HL-60 (cell line): ENCODE data around the gene SMCO3.

ENCODE experiments used
- DNase-seq, 2 experiments: peaks; one replicate each; pipeline ENCODE4 v3.0.0-alpha.2; 2010 to 2020; ENCODE audit warnings: low read depth in 1 of 2, low spot score in 1 of 2
- H3K27ac ChIP-seq: fragments of 250-450 bp; sonication (Bioruptor Pico); replicated peaks from 2 replicates; pipeline ENCODE4 v1.5.1; 2020; ENCODE audit warnings: mild to moderate bottlenecking, moderate library complexity
- H3K27me3 ChIP-seq: fragments of 250-450 bp; sonication (Bioruptor Pico); 2 replicates; pipeline ENCODE4 v1.5.1; 2021; ENCODE audit warnings: mild to moderate bottlenecking, moderate library complexity; ENCODE audit not compliant: insufficient read depth, poor library complexity, severe bottlenecking
- H3K4me3 ChIP-seq: replicated peaks from 2 replicates; pipeline ENCODE4 v1.5.1; 2011; ENCODE audit warnings: mild to moderate bottlenecking, control low read depth, low read length; ENCODE audit not compliant: insufficient read depth
- CTCF ChIP-seq: IDR thresholded peaks from one replicate; pipeline ENCODE4 v1.5.1; 2011; ENCODE audit warnings: low read length, control low read depth, inconsistent platforms; ENCODE audit not compliant: insufficient read depth
- GABPA ChIP-seq: IDR thresholded peaks from 2 replicates; pipeline ENCODE4 v1.6.1; 2012; ENCODE audit warnings: low read depth
- POLR2AphosphoS5 ChIP-seq: IDR thresholded peaks from 2 replicates; pipeline ENCODE4 v1.6.1; 2012; ENCODE audit warnings: low read depth
- REST ChIP-seq: IDR thresholded peaks from 2 replicates; pipeline ENCODE4 v1.6.1; 2012; ENCODE audit warnings: low read depth; ENCODE audit not compliant: insufficient replicate concordance
- SPI1 ChIP-seq: IDR thresholded peaks from 2 replicates; pipeline ENCODE4 v1.6.1; 2012; ENCODE audit warnings: low read depth, mild to moderate bottlenecking, borderline replicate concordance

SMCO3 gene

GRCh38 chr12:14777271-14777670 is 36.7 kb downstream of the SMCO3 start:
- no peak for DNase-seq
- Histone ChIP-seq H3K4me3 (no peak overlapping the region), H3K27me3 (no peaks in the 10 kb centered on the region), H3K27ac (no peak overlapping the region)
- TF ChIP-seq GABPA (no peak), POLR2AphosphoS5 (no peak), REST (no peak), SPI1 (no peak), CTCF (no peak)

GRCh38 chr12:14776236-14776961 is 37.6 kb downstream of the SMCO3 start:
- Histone ChIP-seq H3K27ac (no peak overlapping the region), H3K27me3 (no peaks in the 10 kb centered on the region), H3K4me3 (no peak overlapping the region)
- DNase-seq = no peak
- TF ChIP-seq REST = no peak
- no peak for TF ChIP-seq POLR2AphosphoS5
- TF ChIP-seq CTCF = no peak
- TF ChIP-seq GABPA = no peak
- TF ChIP-seq SPI1 = no peak

GRCh38 chr12:14775636-14775980 is 38.4 kb downstream of the SMCO3 start:
- H3K27me3 ChIP-seq = no peaks in the 10 kb centered on the region
- H3K4me3 ChIP-seq = no peak overlapping the region
- no peak for TF ChIP-seq SPI1
- no peak for TF ChIP-seq CTCF
- TF ChIP-seq REST = no peak
- TF ChIP-seq GABPA = no peak
- no peak for TF ChIP-seq POLR2AphosphoS5
- no peak overlapping the region for H3K27ac ChIP-seq
- DNase-seq = no peak
